CD14-positive monocyte (primary cell): Measurements from ENCODE around the gene SRCIN1. TPM values are rescaled to one million over a fixed set of nuclear protein-coding genes. Genes with fewer than 3 reads are reported as not detected.
A peak's percentile ranks its signal among the peaks of the same experiment; 100 is the strongest.

Source experiments
- DNase-seq, 3 donors: peaks; one replicate each; pipeline ENCODE4 v3.0.0-alpha.2; 2011 to 2022
- H2AFZ ChIP-seq: 2 replicates; pipeline ENCODE4 v1.6.0; 2012; ENCODE audit warnings: mild to moderate bottlenecking, low read depth, low read length, inconsistent platforms; ENCODE audit not compliant: insufficient read depth, poor library complexity, severe bottlenecking
- H3K27ac ChIP-seq, 2 donors: 1 replicate in 1 of 2; 2 replicates in 1 of 2; pipeline ENCODE4 v1.5.1; 2012 to 2013; ENCODE audit warnings: low read length in 2 of 2, control low read depth in 1 of 2, inconsistent platforms in 1 of 2, low read depth in 1 of 2, mild to moderate bottlenecking in 1 of 2
- H3K27me3 ChIP-seq, 2 donors: one replicate each; pipeline versions ENCODE4 v1.6.0 to v1.6.1; 2011 to 2013; ENCODE audit warnings: low read length in 2 of 2; ENCODE audit not compliant: control insufficient read depth in 2 of 2, insufficient read depth in 2 of 2
- H3K36me3 ChIP-seq, 2 donors: replicated peaks in 1 of 2; 1 replicate in 1 of 2; 2 replicates in 1 of 2; pipeline versions ENCODE4 v1.5.1 to v1.6.1; 2012 to 2013; ENCODE audit warnings: low read length in 2 of 2, control low read depth in 1 of 2, inconsistent platforms in 1 of 2, mild to moderate bottlenecking in 1 of 2; ENCODE audit not compliant: insufficient read depth in 2 of 2, control insufficient read depth in 1 of 2
- H3K4me1 ChIP-seq, 2 donors: 1 replicate in 1 of 2; 2 replicates in 1 of 2; pipeline versions ENCODE4 v1.5.1 to v1.6.1; 2012 to 2013; ENCODE audit warnings: low read length in 2 of 2, control low read depth in 1 of 2, inconsistent platforms in 1 of 2, mild to moderate bottlenecking in 1 of 2, moderate library complexity in 1 of 2; ENCODE audit not compliant: insufficient read depth in 2 of 2, control insufficient read depth in 1 of 2
- H3K4me2 ChIP-seq: replicated peaks from 2 replicates; pipeline ENCODE3; 2012; ENCODE audit warnings: low read length, moderate library complexity, mild to moderate bottlenecking; ENCODE audit not compliant: poor library complexity, severe bottlenecking; ENCODE audit errors: extremely low read depth
- H3K4me3 ChIP-seq, 3 experiments: fragments of 200-600 bp in 1 of 3; sonication (generic) in 1 of 3; replicated peaks in 1 of 3; 1 replicate in 2 of 3; 2 replicates in 1 of 3; pipeline ENCODE4 v1.5.1; 2011 to 2013; ENCODE audit warnings: low read length in 3 of 3, mild to moderate bottlenecking in 3 of 3, control low read depth in 2 of 3, low read depth in 2 of 3, inconsistent platforms in 1 of 3, moderate library complexity in 1 of 3
- H3K79me2 ChIP-seq: 2 replicates; pipeline ENCODE4 v1.6.0; 2012; ENCODE audit warnings: mild to moderate bottlenecking, control low read depth, inconsistent platforms, low read length, moderate library complexity; ENCODE audit not compliant: insufficient read depth
- H3K9ac ChIP-seq: 2 replicates; pipeline ENCODE4 v1.6.0; 2017; ENCODE audit warnings: low read length, mild to moderate bottlenecking; ENCODE audit not compliant: insufficient read depth, poor library complexity, severe bottlenecking
- H3K9me3 ChIP-seq, 2 donors: replicated peaks in 1 of 2; 1 replicate in 1 of 2; 2 replicates in 1 of 2; pipeline versions ENCODE4 v1.5.1 to v1.6.1; 2012 to 2013; ENCODE audit warnings: low read length in 2 of 2, control low read depth in 1 of 2; ENCODE audit not compliant: control insufficient read depth in 1 of 2, insufficient read depth in 1 of 2
- H4K20me1 ChIP-seq: 2 replicates; pipeline ENCODE4 v1.6.0; 2012; ENCODE audit warnings: mild to moderate bottlenecking, low read length, control low read depth, moderate library complexity; ENCODE audit not compliant: insufficient read depth
- H3K27ac Mint-ChIP-seq, 7 donors: one replicate each; pipeline ENCODE4 v1.8.0; 2020; ENCODE audit warnings: mild to moderate bottlenecking in 7 of 7, mixed read lengths in 7 of 7, moderate library complexity in 6 of 7, inconsistent platforms in 2 of 7
- H3K27me3 Mint-ChIP-seq, 3 donors: one replicate each; pipeline ENCODE4 v1.8.0; 2021 to 2022; ENCODE audit warnings: low read depth in 3 of 3, mild to moderate bottlenecking in 3 of 3, mixed read lengths in 3 of 3, moderate library complexity in 3 of 3, inconsistent platforms in 1 of 3
- H3K36me3 Mint-ChIP-seq, 2 donors: one replicate each; pipeline ENCODE4 v1.8.0; 2020; ENCODE audit warnings: mixed read lengths in 2 of 2, inconsistent platforms in 1 of 2, mild to moderate bottlenecking in 1 of 2
- H3K4me1 Mint-ChIP-seq: one replicate; pipeline ENCODE4 v1.8.0; 2020; ENCODE audit warnings: mild to moderate bottlenecking, mixed read lengths
- H3K4me3 Mint-ChIP-seq, 2 donors: one replicate each; pipeline ENCODE4 v1.8.0; 2020; ENCODE audit warnings: mild to moderate bottlenecking in 2 of 2, mixed read lengths in 2 of 2, moderate library complexity in 1 of 2
- H3K9me3 Mint-ChIP-seq, 7 donors: one replicate each; pipeline ENCODE4 v1.8.0; 2020 to 2022; ENCODE audit warnings: mixed read lengths in 7 of 7, mild to moderate bottlenecking in 6 of 7, moderate library complexity in 6 of 7, inconsistent platforms in 2 of 7
- CTCF ChIP-seq: fragments of 200-600 bp; IDR thresholded peaks from one replicate; pipeline ENCODE4 v1.8.0; 2022; ENCODE audit warnings: antibody characterized with exemption, mild to moderate bottlenecking
- WGBS: methylation state at CpG from one replicate; pipeline ENCODE4 v1.1.5; 2013; ENCODE audit warnings: missing lambda C conversion rate; ENCODE audit not compliant: insufficient coverage; 5-methylcytosine and 5-hydroxymethylcytosine counted together
- intact Hi-C, 2 donors: fragments of 100-400 bp; cut with micrococcal nuclease; formaldehyde crosslinking; loops; one replicate each; pipeline versions ENCODE4 v1.15.0 to v1.15.1; 2023
- polyA plus RNA-seq, 3 donors: library from polyadenylated mRNA; depleted of rRNA in 1 of 3; unstranded in 2 of 3; stranded (reverse) in 1 of 3; fragments of 300-500 nt in 2 of 3; fragments of >200 nt in 1 of 3; fragmentation: Illumina TruSeq in 2 of 3; gene quantifications; 1 replicate in 2 of 3; 2 replicates in 1 of 3; pipeline ENCODE4 v1.2.3, GENCODE V29; 2012 to 2021

Gene SRCIN1
- polyA plus RNA-seq, 3 donors, result 0.01 TPM; not detected in 2

GRCh38 chr17:38582069-38582468 is 23.7 kb downstream of the SRCIN1 start:
- intact Hi-C loops, result no loop called here
- peaks cover 5 to 32% of the 10 kb centered on the region in 2 donors for H3K9me3 ChIP-seq
- no peaks in the 10 kb centered on the region for H3K36me3 ChIP-seq
- no peak overlapping the region for H3K4me3 Mint-ChIP-seq
- no peak overlapping the region for H3K4me2 ChIP-seq
- no peaks in the 10 kb centered on the region for H3K79me2 ChIP-seq
- H4K20me1 ChIP-seq, result no peaks in the 10 kb centered on the region
- peaks cover 84 to 97% (median 90%) of the 10 kb centered on the region in 3 donors for H3K27me3 Mint-ChIP-seq
- H3K27me3 ChIP-seq, result peaks cover 64 to 96% of the 10 kb centered on the region in 2 donors
- no peak overlapping the region for H3K4me3 ChIP-seq
- H3K9ac ChIP-seq, result no peak overlapping the region
- H2AFZ ChIP-seq, result no peak overlapping the region
- peaks cover 0 to 10% (median 4%) of the 10 kb centered on the region in 7 donors for H3K9me3 Mint-ChIP-seq
- no peak for DNase-seq
- peaks cover 6% of the 10 kb centered on the region for H3K4me1 Mint-ChIP-seq
- no peak for TF ChIP-seq CTCF
- H3K27ac Mint-ChIP-seq, result peak overlapping the region in 1 of 7 donors; percentile 68
- peaks cover 0 to 2% of the 10 kb centered on the region in 2 donors for H3K36me3 Mint-ChIP-seq
- peaks cover 0 to 3% of the 10 kb centered on the region in 2 donors for H3K4me1 ChIP-seq
- no peak overlapping the region for H3K27ac ChIP-seq

GRCh38 chr17:38579934-38580333 is 25.8 kb downstream of the SRCIN1 start:
- H3K4me1 ChIP-seq, result peaks cover 0 to 3% of the 10 kb centered on the region in 2 donors
- no peak overlapping the region for H3K4me2 ChIP-seq
- Mint-ChIP-seq H3K27ac (peak overlapping the region in 1 of 7 donors; percentile 38), H3K4me3 (peak overlapping the region in 1 of 2 donors; percentile 84), H3K9me3 (peaks cover 0 to 10% (median 2%) of the 10 kb centered on the region in 7 donors), H3K27me3 (peaks cover 85 to 97% (median 91%) of the 10 kb centered on the region in 3 donors), H3K36me3 (peaks cover 0 to 2% of the 10 kb centered on the region in 2 donors), H3K4me1 (peaks cover 6% of the 10 kb centered on the region)
- WGBS, result 4% methylated on average over 7 of the region's 7 CpGs
- no peaks in the 10 kb centered on the region for H4K20me1 ChIP-seq
- intact Hi-C loops, result loop anchor here in 1 of 2 donors (2.0 kb wide), 1 partner anchor 21 kb away; no protein-coding TSS in a partner anchor
- DNase-seq, result no peak
- H3K9me3 ChIP-seq, result peaks cover 5 to 34% of the 10 kb centered on the region in 2 donors
- no peaks in the 10 kb centered on the region for H3K36me3 ChIP-seq
- H2AFZ ChIP-seq, result no peak overlapping the region
- no peak for TF ChIP-seq CTCF
- H3K9ac ChIP-seq, result no peak overlapping the region
- H3K27ac ChIP-seq, result no peak overlapping the region
- no peaks in the 10 kb centered on the region for H3K79me2 ChIP-seq
- H3K4me3 ChIP-seq, result no peak overlapping the region
- peaks cover 61 to 96% of the 10 kb centered on the region in 2 donors for H3K27me3 ChIP-seq
